ENCODE measurements around the gene TNFAIP3.

TNFAIP3 gene

DNA sequence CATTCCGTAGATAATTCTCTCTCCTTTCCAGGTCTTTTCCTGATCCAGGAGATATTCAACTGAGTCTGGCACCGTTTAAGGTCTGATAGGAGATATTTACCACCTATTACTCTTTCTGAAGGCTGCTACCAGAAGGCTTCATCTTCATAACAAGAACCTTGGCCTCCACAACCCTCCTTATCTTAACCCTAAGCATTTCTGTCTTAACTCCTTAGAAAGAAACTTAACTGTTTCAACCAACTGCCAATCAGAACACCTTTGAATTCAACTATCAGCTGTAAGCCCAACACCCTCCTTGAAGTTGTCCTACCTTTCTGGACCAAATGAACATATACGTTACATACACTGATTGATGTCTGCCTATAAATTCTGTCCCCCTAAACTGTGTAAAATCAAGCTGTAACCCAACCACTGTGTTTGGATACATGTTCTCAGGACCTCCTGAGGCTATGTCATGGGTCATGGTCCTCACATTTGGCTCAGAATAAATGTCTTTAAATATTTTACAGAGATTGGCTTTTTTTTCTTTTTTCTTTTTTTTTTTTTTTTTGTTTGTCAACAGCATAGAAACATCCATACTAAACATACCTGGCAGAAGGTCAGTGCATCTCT lies 6.6 kb upstream of the TNFAIP3 start:
- TF ChIP-seq TAF1 (IDR thresholded peaks at IDR 0.05; ENCODE audit: borderline replicate concordance, insufficient read depth, low read length) (no peak), POLR2AphosphoS5 (IDR thresholded peaks at IDR 0.05; ENCODE audit: low read depth, low read length) (no peak), SIN3A (IDR thresholded peaks at IDR 0.05; ENCODE audit: borderline replicate concordance, insufficient read depth, low read length) (no peak), FOXP2 (optimal IDR thresholded peaks at IDR 0.05; ENCODE audit: borderline replicate concordance, extremely low read depth, extremely low read length, insufficient read depth) (no peak)
- TF ChIP-seq, protein P1, sequence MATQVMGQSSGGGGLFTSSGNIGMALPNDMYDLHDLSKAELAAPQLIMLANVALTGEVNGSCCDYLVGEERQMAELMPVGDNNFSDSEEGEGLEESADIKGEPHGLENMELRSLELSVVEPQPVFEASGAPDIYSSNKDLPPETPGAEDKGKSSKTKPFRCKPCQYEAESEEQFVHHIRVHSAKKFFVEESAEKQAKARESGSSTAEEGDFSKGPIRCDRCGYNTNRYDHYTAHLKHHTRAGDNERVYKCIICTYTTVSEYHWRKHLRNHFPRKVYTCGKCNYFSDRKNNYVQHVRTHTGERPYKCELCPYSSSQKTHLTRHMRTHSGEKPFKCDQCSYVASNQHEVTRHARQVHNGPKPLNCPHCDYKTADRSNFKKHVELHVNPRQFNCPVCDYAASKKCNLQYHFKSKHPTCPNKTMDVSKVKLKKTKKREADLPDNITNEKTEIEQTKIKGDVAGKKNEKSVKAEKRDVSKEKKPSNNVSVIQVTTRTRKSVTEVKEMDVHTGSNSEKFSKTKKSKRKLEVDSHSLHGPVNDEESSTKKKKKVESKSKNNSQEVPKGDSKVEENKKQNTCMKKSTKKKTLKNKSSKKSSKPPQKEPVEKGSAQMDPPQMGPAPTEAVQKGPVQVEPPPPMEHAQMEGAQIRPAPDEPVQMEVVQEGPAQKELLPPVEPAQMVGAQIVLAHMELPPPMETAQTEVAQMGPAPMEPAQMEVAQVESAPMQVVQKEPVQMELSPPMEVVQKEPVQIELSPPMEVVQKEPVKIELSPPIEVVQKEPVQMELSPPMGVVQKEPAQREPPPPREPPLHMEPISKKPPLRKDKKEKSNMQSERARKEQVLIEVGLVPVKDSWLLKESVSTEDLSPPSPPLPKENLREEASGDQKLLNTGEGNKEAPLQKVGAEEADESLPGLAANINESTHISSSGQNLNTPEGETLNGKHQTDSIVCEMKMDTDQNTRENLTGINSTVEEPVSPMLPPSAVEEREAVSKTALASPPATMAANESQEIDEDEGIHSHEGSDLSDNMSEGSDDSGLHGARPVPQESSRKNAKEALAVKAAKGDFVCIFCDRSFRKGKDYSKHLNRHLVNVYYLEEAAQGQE (IDR thresholded peaks at IDR 0.05; ENCODE audit: insufficient read depth in 1 of 2, low read depth in 2 of 2, low read length in 2 of 2) = no peak

DNA sequence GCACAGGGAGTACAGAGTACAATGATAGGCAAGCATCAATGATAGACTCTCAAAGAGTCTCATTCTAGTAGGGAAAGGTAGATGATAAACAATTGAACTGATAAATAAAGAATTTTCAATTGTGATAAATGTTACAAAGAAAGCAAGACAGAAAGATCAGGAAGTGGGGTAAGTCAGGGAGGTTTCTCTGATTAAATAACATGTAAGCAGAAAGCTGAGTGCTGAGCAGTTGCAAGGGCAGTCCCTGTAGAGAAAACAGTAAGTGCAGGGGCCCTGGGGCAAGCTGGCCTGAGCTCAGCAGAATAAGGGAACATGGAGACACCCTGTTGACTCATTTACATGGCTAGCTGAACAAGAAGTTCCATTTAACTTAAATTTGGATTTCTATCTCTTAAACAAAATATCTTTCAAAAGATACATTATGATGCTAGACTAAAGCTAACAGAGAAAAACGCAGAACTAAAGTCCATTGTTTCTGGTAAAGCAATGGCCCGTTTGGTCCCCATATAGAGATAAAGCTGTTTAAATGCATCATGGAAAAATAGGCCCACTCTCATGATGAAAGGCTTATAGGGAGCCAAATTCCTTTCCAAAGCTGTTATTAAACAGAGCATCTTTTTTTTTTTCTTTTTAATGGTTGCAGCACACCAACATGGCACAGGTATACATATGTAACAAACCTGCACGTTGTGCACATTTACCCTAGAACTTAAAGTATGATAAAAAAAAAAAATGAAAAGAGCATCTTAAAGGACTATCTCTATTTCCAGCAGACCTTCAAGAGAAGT lies 5.3 kb upstream of the TNFAIP3 start:
- TF ChIP-seq POLR2AphosphoS5 (IDR thresholded peaks at IDR 0.05; ENCODE audit: low read depth, low read length) = no peak
- no peak for TF ChIP-seq FOXP2 (optimal IDR thresholded peaks at IDR 0.05; ENCODE audit: borderline replicate concordance, extremely low read depth, extremely low read length, insufficient read depth)
- TF ChIP-seq TAF1 (IDR thresholded peaks at IDR 0.05; ENCODE audit: borderline replicate concordance, insufficient read depth, low read length) = no peak
- TF ChIP-seq, protein P1 (IDR thresholded peaks at IDR 0.05; ENCODE audit: insufficient read depth in 1 of 2, low read depth in 2 of 2, low read length in 2 of 2) = no peak
- no peak for TF ChIP-seq SIN3A (IDR thresholded peaks at IDR 0.05; ENCODE audit: borderline replicate concordance, insufficient read depth, low read length)

- TF ChIP-seq TAF1 (IDR thresholded peaks at IDR 0.05; ENCODE audit: borderline replicate concordance, insufficient read depth, low read length) (no peak), SIN3A (IDR thresholded peaks at IDR 0.05; ENCODE audit: borderline replicate concordance, insufficient read depth, low read length) (no peak), FOXP2 (optimal IDR thresholded peaks at IDR 0.05; ENCODE audit: borderline replicate concordance, extremely low read depth, extremely low read length, insufficient read depth) (no peak), POLR2AphosphoS5 (IDR thresholded peaks at IDR 0.05; ENCODE audit: low read depth, low read length) (no peak)
- TF ChIP-seq, protein P1 (IDR thresholded peaks at IDR 0.05; ENCODE audit: insufficient read depth in 1 of 2, low read depth in 2 of 2, low read length in 2 of 2) = no peak
Measured at GRCh38 chr6:137862419-137863090, 4.5 kb upstream of the TNFAIP3 start.

- no peak for TF ChIP-seq TAF1 (IDR thresholded peaks at IDR 0.05; ENCODE audit: borderline replicate concordance, insufficient read depth, low read length)
- no peak for TF ChIP-seq FOXP2 (optimal IDR thresholded peaks at IDR 0.05; ENCODE audit: borderline replicate concordance, extremely low read depth, extremely low read length, insufficient read depth)
- no peak for TF ChIP-seq POLR2AphosphoS5 (IDR thresholded peaks at IDR 0.05; ENCODE audit: low read depth, low read length)
- TF ChIP-seq, protein P1 (IDR thresholded peaks at IDR 0.05; ENCODE audit: insufficient read depth in 1 of 2, low read depth in 2 of 2, low read length in 2 of 2) = no peak
- no peak for TF ChIP-seq SIN3A (IDR thresholded peaks at IDR 0.05; ENCODE audit: borderline replicate concordance, insufficient read depth, low read length)
Measured at GRCh38 chr6:137863091-137863797, 3.8 kb upstream of the TNFAIP3 start.
